ENCODE data around the gene CFAP70.

DNA sequence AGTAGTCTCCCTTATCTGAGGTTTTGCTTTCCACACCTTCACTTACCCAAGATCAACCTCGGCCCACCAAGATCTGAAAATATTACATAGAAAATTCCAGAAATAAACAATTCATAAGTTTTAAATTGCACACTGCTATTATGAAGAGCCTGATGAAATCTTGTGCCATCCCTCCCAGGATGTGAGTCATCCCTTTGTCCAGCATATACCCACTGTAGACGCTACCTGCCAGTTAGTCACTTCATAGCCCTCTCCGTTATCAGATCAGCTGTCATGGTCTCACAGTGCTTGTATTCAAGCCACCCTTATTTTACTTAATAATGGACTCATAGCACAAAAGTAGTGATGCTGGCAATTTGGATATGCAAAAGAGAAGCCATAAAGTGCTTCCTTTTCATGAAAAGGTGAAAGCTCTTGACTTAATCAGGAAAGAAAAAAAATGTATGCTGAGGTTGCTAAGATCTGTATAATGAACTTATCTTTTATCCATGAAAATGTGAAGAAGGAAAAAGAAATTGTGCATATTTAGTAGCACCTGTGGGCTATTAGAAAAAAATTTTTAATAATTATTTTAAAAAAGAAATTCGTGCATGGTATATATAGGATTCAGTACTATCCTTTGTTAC is 96.4 kb downstream of the CFAP70 start:
- no peak for TF ChIP-seq CTCF (IDR thresholded peaks at IDR 0.05)
- TF ChIP-seq POLR2AphosphoS5 (IDR thresholded peaks at IDR 0.05), result no peak
- no peak for TF ChIP-seq EP300 (IDR thresholded peaks at IDR 0.05)

Data from gastroesophageal sphincter (tissue), 3 donors.